ENCODE results near the gene ATRAID.

DNA sequence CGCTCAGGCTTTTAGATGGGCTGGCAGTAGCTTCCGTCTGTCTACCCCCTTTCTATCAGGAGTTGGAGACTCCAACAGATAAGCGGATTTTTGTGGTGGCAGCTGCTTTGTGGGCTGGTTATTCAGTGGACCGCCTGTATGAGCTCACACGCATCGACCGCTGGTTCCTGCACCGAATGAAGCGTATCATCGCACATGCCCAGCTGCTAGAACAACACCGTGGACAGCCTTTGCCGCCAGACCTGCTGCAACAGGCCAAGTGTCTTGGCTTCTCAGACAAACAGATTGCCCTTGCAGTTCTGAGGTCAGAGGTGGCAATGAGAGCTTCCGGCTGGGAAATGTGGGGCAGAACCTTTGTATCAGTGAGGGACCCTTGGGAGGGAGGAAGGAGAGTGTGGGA, 20.1 kb downstream of the ATRAID start:
- TF ChIP-seq, protein P1, sequence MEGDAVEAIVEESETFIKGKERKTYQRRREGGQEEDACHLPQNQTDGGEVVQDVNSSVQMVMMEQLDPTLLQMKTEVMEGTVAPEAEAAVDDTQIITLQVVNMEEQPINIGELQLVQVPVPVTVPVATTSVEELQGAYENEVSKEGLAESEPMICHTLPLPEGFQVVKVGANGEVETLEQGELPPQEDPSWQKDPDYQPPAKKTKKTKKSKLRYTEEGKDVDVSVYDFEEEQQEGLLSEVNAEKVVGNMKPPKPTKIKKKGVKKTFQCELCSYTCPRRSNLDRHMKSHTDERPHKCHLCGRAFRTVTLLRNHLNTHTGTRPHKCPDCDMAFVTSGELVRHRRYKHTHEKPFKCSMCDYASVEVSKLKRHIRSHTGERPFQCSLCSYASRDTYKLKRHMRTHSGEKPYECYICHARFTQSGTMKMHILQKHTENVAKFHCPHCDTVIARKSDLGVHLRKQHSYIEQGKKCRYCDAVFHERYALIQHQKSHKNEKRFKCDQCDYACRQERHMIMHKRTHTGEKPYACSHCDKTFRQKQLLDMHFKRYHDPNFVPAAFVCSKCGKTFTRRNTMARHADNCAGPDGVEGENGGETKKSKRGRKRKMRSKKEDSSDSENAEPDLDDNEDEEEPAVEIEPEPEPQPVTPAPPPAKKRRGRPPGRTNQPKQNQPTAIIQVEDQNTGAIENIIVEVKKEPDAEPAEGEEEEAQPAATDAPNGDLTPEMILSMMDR (IDR thresholded peaks at IDR 0.05): no peak
- no peak for TF ChIP-seq EP300 (IDR thresholded peaks at IDR 0.05)

Measured in ovary (tissue), 3 donors.